GM18498 (cell line): Measurements from ENCODE around the gene DNAJC4.
A peak's percentile ranks its signal among the peaks of the same experiment; 100 is the strongest.

Experiments
- ATAC-seq: cut with Tn5 transposase; IDR thresholded peaks from one replicate; pipeline ENCODE4 v1.9.1; 2021; ENCODE audit warnings: mild to moderate bottlenecking, moderate library complexity; ENCODE audit not compliant: unreplicated experiment

Gene DNAJC4

DNA sequence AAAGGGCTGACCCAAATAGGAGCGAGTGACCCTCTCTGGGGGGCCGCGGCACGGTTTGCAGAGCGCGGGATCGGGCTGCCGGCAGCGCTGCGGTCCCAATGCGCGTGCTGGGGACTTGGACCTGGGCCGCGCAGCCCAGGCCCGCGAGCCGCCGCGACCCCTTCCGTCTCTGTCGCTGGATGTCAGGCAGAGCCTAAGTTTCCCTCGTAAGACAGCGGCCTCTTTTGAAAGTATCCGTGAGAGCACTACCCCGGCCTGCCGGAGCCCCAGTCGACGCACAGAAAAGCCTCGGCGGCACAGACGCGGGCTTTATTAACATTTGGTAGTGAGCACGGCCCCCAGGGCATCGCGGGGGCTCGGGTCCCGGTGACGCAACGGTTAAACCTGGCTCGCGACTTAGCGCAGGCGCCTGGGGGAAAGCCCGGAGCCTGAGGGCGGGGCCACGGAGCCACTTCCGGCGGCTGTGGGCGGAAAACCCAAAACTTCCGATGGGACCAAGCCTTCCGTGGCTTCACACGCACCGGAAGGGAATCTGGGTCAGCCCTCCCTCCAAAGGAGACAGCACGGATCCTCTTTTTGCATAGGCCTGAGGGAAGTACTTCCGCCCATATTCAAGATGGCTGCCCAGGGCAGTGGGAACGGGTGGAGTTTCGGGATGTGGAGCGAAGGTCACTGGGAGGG, 39.3 kb downstream of the DNAJC4 start:
- peak; percentile 66 for ATAC-seq

DNA sequence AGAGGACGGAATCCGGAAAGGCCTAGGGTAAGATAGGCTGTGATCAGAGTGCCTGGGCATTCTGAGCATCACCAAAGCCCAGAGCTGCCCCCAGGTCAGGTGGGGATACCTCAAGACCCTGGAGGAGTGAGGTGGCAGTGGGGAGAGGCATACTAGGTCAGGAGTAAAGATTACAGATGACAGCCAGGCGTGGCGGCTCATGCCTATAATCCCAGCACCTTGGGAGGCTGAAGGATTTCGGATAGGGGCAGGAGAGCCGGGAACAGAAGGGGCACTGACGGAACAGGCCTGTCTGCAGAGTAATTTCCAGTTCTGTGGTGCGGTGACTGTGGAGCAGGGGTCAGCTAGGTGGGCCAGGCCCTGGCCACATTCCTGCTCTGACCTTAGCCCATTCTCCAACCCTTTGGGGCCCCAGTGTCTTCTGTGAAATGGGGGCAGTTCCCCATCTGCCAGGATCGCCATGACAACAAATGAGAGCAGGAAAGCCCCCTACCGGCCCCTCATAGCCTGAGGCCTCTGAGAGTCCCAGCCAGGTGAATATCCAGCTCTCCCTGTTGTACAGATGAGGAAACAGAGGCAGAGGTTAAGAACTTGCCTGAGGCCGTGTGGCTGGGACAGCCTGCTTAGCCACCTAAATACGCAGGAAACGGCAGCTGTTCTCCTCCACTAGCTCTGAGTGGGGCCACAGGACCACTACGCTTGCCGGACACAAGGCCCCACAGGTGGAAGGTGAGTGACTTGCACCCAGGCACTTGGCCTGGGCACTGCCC, 44.9 kb downstream of the DNAJC4 start:
- ATAC-seq = no peak

DNA sequence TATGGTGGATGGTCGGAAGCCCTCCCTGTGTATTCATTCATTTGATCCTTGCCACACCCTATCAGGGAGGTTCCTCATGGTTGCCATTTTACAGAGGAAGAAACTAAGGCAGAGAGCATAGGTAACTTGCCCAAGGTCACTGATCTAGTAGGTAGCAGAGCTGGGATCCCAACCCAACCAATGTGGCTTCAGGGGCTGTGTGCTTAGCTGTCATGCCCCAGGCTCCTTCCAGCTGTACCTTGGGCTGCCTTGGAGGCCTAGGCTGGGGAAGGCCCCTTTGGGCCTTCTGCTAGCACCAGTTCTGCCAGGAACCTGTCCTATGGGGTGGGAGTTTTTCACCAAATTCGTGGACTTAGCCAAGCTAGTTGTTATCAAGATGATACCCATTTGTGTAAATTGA, 45.5 kb downstream of the DNAJC4 start:
- no peak for ATAC-seq

DNA sequence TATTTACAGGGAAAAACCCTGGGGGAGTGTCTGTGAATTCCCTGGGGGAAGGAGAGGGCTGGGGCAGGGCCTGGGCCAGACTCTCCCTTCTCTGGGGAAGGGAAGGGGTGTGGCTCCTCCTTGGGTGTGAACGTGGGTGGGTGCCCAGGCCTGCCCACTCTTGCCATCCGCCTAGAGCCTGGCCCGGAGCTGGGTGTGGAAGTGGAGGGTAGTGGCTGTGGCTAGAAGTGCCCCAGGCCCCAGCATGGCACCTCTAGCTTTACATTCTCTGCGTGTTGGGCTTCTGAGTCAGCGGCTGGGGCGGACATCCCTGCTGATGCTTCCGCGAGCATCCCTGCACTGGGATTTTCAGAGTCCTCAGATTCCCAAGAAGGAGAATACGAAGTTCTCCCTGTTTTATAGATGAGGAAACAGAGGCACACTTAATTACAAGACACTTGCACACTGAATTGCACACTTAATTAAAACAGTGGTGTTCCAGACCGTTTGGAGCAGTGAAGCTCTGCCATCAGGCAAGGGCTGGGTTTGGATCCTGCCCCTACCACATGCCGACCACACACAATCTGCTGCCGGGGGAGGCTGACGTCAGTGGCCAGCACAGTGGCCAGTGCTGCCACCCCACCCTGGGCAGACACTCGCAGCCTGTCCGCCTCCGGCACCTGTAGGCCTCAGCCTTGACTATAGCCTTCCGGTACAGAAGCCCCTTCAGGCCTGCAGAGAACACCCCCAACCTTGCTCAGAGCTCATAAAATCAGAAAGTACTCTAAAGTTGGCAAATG, 46.5 kb downstream of the DNAJC4 start:
- ATAC-seq = no peak

DNA sequence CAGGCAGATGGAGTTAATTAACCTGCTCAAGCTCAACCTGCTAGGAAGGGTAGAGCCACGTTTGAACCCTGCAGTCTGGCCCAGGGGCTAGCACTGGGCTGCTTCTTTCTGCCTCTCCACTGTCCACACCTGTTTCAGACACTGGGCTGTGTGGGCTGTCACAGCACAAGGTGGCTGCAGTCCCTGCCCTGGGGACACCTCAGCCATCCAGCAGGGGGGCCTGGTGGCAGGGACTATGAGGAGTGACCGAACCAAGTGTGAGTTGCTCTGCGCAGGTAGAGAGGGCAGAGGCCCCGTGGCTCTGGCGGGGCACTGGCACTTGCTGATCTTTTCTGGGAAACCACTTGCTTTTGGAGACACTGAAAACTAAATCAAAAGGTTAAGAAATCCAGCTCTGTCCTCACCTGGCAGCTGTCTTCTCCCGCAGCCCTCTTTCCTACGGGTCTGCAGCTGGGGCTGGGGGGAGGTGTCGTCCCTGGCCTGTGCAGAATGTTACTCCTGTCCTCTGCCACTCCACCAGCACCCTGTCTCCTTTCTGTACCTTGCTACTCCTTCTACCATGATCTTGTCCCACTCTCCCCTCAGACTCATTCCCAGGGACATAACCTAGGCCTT, 48.3 kb downstream of the DNAJC4 start:
- no peak for ATAC-seq

DNA sequence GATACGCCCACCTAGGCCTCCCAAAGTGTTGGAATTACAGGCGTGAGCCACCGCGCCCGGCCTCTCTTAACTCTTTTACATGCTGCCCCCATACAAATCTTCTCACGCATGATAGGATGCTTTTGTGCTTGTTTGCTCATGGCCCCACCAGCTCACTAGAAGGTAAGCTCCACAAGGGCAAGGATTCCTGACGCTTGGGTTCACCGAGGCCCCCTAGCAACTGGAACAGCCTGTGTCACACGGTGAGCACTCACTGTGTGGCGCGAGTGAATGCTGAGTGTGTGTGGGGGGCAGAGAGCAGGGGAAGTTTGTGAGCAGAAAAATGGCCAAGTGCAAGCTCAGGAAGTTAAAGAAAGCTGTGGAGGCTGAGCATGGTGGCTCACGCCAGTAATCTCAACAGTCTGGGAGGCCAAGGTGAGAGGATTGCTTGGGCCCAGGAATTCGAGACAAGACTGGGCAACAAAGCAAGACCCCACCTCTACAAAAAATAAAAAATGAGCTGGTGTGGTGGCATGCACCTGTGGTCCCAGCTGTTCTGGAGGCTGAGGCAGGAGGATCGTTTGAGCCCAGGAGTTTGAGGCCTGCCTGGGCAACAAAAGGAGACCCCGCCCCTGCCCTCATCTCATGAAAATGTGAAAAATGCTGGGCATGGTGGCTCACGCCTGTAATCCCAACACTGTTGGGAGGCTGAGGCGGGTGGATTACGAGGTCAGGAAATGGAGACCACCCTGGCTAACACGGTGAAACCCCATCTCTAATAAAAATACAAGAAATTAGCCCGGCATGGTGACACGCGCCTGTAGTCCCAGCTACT, 51.8 kb downstream of the DNAJC4 start:
- ATAC-seq = no peak

DNA sequence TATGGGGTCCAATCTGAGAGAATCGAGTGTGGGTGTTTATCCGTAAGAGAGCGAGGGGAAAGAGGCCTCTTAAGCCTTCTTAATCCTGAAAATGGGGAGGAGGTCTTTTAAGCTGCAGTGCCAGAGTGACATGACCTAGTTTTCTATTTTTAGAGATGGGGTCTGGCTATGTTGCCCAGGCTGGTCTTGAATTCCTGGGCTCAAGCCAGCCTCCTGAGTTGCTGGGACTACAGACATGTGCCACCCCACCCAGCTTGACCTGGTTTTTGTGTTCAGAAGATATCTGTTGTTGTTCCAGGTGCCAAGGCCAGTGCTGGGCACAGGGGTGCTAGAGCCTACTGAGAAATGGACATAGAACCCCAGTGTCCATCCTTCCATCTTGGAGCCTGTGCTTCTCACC, 52.7 kb downstream of the DNAJC4 start:
- no peak for ATAC-seq
